Mucosa of gallbladder (tissue), 1 donor: Measurements from ENCODE around the gene BANP. TPM values are rescaled to one million over a fixed set of nuclear protein-coding genes. Genes with fewer than 3 reads are reported as not detected.
"Not testable (repeated sequence)": the region's sequence is repeated elsewhere in the genome, so short reads cannot be mapped to it uniquely, and the experiment has no call there.

Experiments used
- DNase-seq: peaks from one replicate; pipeline ENCODE4 v3.0.0-alpha.2; 2020; ENCODE audit warnings: low spot score
- total RNA-seq: library from RNA; stranded (reverse); gene quantifications from one replicate; pipeline ENCODE4 v1.2.1, GENCODE V29; 2021
- donor health status: DM: no; HTN: no; CAD: no.

The BANP gene
- total RNA-seq, 1 donor from 2014 or later, result 31.7 TPM

GRCh38 chr16:88121391-88121790, 170.2 kb downstream of the BANP start:
- not testable (repeated sequence) for DNase-seq

GRCh38 chr16:88121886-88122580, 170.8 kb downstream of the BANP start:
- DNase-seq, result no peak

Other genes starting within 250 kb of the BANP start
- 31.8 TPM for gene KLHDC4, start 185.4 kb upstream of the BANP start, total RNA-seq
- 9.4 TPM for gene SLC7A5, start 81.9 kb upstream of the BANP start, total RNA-seq
- gene CA5A, start 14.9 kb upstream of the BANP start, total RNA-seq, result 0.14 TPM